Stimulated activated CD4-positive, alpha-beta T cell treated with anti-CD3 and anti-CD28 coated beads, Interleukin-15, amount 100 ng/mL, for 48 hours (primary cell): ENCODE results near the gene GBA3.

Experiments
- DNase-seq, 2 donors: peaks; one replicate each; pipeline ENCODE4 v3.0.0-alpha.2; 2020; ENCODE audit warnings: low read depth in 2 of 2

Gene GBA3

GRCh38 chr4:22692736-22693135 is at the start of gene GBA3:
Gene GBA3 (plus strand): TSS chr4:22692937.
- no peak for DNase-seq

GRCh38 chr4:22643952-22644351 is 48.8 kb upstream of the GBA3 start:
- DNase-seq, result no peak

GRCh38 chr4:22645481-22646182 is 47.1 kb upstream of the GBA3 start:
- no peak for DNase-seq

- DNase-seq, result no peak
These were observed 43.7 kb upstream of the GBA3 start for GRCh38 chr4:22648996-22649395.

- DNase-seq, result no peak
These were observed 42.0 kb upstream of the GBA3 start for GRCh38 chr4:22650771-22651170.

GRCh38 chr4:22653752-22654151 is 39.0 kb upstream of the GBA3 start:
- DNase-seq, result no peak

- DNase-seq, result no peak
These were observed 31.3 kb upstream of the GBA3 start for GRCh38 chr4:22661443-22661842.

- no peak for DNase-seq
These were observed 25.3 kb upstream of the GBA3 start for GRCh38 chr4:22667332-22667940.

- no peak for DNase-seq
These were observed 24.4 kb upstream of the GBA3 start for GRCh38 chr4:22668301-22668700.

- DNase-seq, result no peak
These were observed 24.0 kb upstream of the GBA3 start for GRCh38 chr4:22668702-22669101.

GRCh38 chr4:22670956-22671355 is 21.8 kb upstream of the GBA3 start:
- DNase-seq, result no peak

- DNase-seq, result no peak
These were observed 20.2 kb upstream of the GBA3 start for GRCh38 chr4:22672519-22672918.

- no peak for DNase-seq
These were observed 19.8 kb upstream of the GBA3 start for GRCh38 chr4:22672944-22673343.

GRCh38 chr4:22674700-22675099 is 18.0 kb upstream of the GBA3 start:
- DNase-seq, result no peak

- DNase-seq, result no peak
These were observed 16.7 kb upstream of the GBA3 start for GRCh38 chr4:22676063-22676462.

GRCh38 chr4:22677780-22678179 is 15.0 kb upstream of the GBA3 start:
- no peak for DNase-seq

GRCh38 chr4:22678940-22679854 is 13.5 kb upstream of the GBA3 start:
- DNase-seq, result no peak

GRCh38 chr4:22680065-22680642 is 12.6 kb upstream of the GBA3 start:
- DNase-seq, result no peak

- DNase-seq, result no peak
These were observed 9.0 kb upstream of the GBA3 start for GRCh38 chr4:22683726-22684125.

GRCh38 chr4:22686141-22686540 is 6.6 kb upstream of the GBA3 start:
- DNase-seq, result no peak

- DNase-seq, result no peak
These were observed 4.5 kb upstream of the GBA3 start for GRCh38 chr4:22688236-22688635.

- no peak for DNase-seq
These were observed 3.3 kb upstream of the GBA3 start for GRCh38 chr4:22689428-22689827.
